ENCODE data around the gene SLC27A3. TPM values are rescaled to one million over a fixed set of nuclear protein-coding genes. Genes with fewer than 3 reads are reported as not detected.

SLC27A3 gene
- total RNA-seq, 1 experiment from 2014 or later = 42.0 TPM

- Histone ChIP-seq H3K4me1 (ENCODE audit: insufficient read depth, low read length) (peaks cover 21% of the 10 kb centered on the region), H3K4ac (ENCODE audit: low read depth, low read length) (no peak overlapping the region), H3K23ac (ENCODE audit: insufficient read length, low read depth, low read length) (no peak overlapping the region), H3K27me3 (ENCODE audit: insufficient read depth, low read length) (peaks cover 2% of the 10 kb centered on the region; the same call in 1 of the 2 replicates), H4K91ac (ENCODE audit: insufficient read length, low read depth, low read length) (no peak overlapping the region), H3K79me1 (ENCODE audit: insufficient read depth, low read depth, low read length, poor library complexity, severe bottlenecking) (no peaks in the 10 kb centered on the region), H2BK120ac (ENCODE audit: low read depth, low read length, poor library complexity, severe bottlenecking) (no peak overlapping the region), H2BK15ac (ENCODE audit: low read depth, low read length) (no peak overlapping the region), H3K9ac (ENCODE audit: extremely low read depth, insufficient read length, low read length) (no peak overlapping the region), H3K23me2 (ENCODE audit: insufficient read length, low read depth, low read length, poor library complexity, severe bottlenecking) (peaks cover 3% of the 10 kb centered on the region), H3K56ac (ENCODE audit: insufficient read length, low read depth, low read length) (no peak overlapping the region), H3T11ph (ENCODE audit: low read length) (no peak overlapping the region), H2BK5ac (ENCODE audit: insufficient read length, low read length) (no peak overlapping the region), H2BK12ac (ENCODE audit: insufficient read length, low read depth, low read length) (no peak overlapping the region), H3K4me2 (ENCODE audit: insufficient read depth, insufficient read length, low read length) (no peak overlapping the region), H3K27ac (ENCODE audit: insufficient read length, low read depth, low read length) (no peak overlapping the region), H2AK5ac (ENCODE audit: insufficient read length, low read length) (no peak overlapping the region), H2AFZ (ENCODE audit: low read length) (no peak overlapping the region), H3K14ac (ENCODE audit: insufficient read depth, low read length) (no peak overlapping the region), H4K5ac (ENCODE audit: insufficient read length, low read depth, low read length) (no peak overlapping the region), H3K18ac (ENCODE audit: insufficient read length, low read depth, low read length) (no peak overlapping the region), H3K79me2 (ENCODE audit: insufficient read depth, low read length) (no peaks in the 10 kb centered on the region), H4K20me1 (ENCODE audit: control insufficient read depth, insufficient read depth, insufficient read length) (peaks cover 2% of the 10 kb centered on the region), H4K8ac (replicated peaks; ENCODE audit: insufficient read length, low read depth, low read length) (no peak overlapping the region), H2BK20ac (ENCODE audit: low read depth, low read length, poor library complexity, severe bottlenecking) (no peak overlapping the region), H3K9me3 (ENCODE audit: control insufficient read depth, low read depth, low read length) (no peaks in the 10 kb centered on the region)
- no peak for DNase-seq
- peak overlapping the region in 2 of 3 experiments; percentile 27 to 28; a peak in 1 of 7 replicates for H3K27ac Mint-ChIP-seq
- H3K4me1 Mint-ChIP-seq = peaks cover 42 to 48% of the 10 kb centered on the region in 2 experiments
- peaks cover 28 to 73% (median 44%) of the 10 kb centered on the region in 3 experiments for H3K36me3 Mint-ChIP-seq (ENCODE audit: insufficient read depth in 1 of 3, low read depth in 3 of 3)
- no CpG with 5 or more reads among the region's 2 CpGs for WGBS (ENCODE audit: extremely low coverage, insufficient read length, low lambda C conversion rate)
- H3K27me3 Mint-ChIP-seq (ENCODE audit: low read depth) = peaks cover 11% of the 10 kb centered on the region
- no peak overlapping the region for H3K4me3 Mint-ChIP-seq
- H3K9me3 Mint-ChIP-seq = no peaks in the 10 kb centered on the region
- no peak for TF ChIP-seq CTCF (conservative IDR thresholded peaks at IDR 0.05)
Observed at GRCh38 chr1:153741986-153742385, 33.2 kb upstream of the SLC27A3 start.
